NCI-H2171 (cell line): ENCODE results near the gene APPBP2.
"Not testable (repeated sequence)": the region's sequence is repeated elsewhere in the genome, so short reads cannot be mapped to it uniquely, and the experiment has no call there.

ENCODE experiments used
- DNase-seq: peaks from one replicate; lab custom pipeline; 2025; lab: John Stamatoyannopoulos, UW

The APPBP2 gene

GRCh38 chr17:60525685-60526514 is at the start of gene APPBP2:
TSS of gene APPBP2 (minus strand) at chr17:60526242. CDS start at chr17:60525931, 311 bp downstream.
- peak; percentile 87 for DNase-seq

DNA sequence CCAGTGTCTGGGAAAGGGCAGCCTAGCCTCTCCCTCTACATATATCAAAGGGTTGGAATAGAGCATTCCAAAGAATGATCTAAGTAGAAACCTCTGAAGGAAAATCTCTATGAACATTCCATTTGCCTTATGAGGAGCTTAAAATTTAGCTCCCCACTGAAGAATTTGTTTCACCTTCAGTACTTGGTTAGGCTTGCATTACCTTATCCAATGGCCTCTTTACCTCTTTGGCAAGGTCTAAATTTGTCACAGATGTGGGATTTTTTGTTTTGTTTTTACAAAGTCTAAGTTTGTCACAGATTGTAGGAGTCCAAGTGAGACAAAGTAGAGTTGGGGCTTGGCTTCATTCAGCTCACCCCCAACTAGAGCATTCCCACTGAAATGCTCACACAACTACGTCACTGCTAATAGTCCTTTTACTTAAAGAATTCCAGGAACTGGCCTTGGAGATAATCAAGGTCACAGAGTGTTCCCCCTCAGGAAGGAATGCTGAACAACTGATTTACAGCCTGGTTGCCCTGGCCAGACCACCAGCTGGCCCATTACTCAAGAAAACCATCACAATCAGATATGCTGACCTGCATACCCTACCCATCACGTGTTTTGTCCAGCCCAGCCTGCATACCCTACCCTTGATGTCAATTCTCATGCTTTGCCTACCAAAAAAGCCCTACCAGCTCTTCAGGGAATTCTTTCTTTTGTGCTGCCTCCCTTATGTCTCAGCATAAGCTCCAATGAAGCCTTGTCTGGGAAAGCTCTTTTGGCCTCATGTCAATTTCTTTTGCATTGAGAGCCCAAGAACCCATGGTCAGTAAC is 47.4 kb upstream of the APPBP2 start:
- no peak for DNase-seq

GRCh38 chr17:60565233-60565632 is 39.2 kb upstream of the APPBP2 start:
- DNase-seq: no peak

DNA sequence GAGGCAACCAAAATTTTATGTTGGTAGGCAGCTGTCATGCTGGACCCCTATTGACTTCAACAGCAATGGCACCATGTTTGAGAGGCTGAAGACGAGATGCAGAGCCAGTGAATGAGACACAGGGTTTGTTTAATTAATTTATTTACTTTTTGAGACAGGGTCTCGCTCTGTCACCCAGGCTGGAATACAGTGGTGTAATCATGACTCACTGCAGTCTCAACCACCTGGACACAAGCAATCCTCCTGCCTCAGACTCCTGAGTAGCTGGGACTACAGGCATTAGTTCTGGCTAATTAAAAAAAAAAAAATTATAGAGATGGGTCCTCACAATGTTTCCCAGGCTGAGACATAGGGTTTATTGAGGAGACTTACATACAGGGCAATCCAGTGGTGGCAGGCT is 37.7 kb upstream of the APPBP2 start:
- no peak for DNase-seq

DNA sequence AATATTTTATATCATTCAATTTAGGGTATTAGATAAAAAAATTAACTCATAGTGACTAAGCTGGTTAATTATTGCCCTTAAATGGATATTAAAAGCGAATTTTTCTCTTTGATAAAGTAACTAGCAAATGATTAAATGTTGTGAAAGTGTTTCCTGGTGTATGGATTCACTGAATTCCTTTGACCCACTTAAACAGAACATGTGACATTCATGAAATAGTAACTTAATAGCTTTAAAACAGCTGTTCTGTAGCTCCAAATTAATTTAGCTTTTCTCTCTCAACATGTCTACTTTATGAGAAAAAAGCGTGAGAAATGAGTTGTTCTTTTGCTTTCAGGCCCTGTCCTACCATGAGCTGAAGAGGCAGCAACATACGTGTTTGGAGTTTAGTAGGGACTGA is 36.4 kb upstream of the APPBP2 start:
- no peak for DNase-seq

DNA sequence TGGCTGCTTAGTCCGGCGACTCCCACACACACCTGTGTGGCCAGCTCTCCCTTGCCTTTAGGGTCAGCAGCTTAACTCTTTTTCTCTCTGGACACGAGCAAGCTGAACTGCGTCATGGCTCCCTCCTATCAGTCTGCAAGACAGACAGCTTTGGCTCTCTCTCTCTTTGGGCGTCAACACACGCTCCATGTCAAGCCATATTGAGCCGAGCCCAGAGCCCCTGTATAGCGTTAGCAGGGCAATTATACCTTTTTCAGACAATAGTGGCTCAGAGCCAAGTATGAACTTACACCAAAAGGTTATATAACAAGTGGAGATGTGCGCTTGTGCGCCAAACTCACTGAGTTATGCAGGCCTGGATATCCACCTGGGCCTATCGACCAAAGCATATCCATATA is 34.8 kb upstream of the APPBP2 start:
- no peak for DNase-seq

DNA sequence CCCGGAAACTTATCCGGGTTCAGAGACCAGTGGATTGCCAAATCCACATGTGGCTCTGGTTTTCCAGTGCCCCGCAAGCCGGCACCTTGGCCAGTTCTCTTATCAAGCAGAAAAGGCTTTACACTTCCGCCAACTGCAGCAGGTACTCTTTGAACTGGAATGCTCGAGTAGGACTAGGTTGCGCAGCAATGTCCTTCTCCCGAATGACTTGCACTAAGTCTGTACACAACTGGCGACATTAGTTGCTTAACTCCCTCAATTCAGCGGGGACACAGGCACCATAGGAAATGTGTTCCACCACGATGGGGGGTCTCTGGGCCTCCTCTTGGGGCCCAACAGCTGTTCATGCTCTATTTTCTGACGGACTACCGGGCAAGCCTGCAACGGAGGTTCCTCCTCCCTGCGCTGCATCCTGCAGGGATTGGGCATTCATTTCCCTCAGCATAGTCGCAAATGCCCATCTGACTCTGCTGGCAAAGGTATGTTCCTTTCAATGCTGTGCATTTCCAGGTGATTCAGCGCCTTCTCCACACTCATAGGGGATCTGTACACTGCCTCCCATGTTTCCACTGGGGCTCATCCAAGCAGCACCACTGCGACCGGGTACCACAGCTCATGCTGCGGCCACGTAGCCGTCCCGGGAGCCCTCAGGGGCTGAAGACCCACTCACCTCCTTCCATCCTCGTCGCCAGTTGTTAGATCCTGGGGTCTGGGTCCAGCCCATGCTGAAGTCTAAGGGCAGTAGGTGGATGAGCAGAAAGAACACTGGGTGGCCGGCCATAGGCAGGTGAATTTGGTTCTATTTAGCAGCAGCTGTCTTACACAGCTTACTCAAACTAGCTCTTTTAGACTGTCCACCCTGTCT is 34.2 kb upstream of the APPBP2 start:
- no peak for DNase-seq

GRCh38 chr17:60559659-60559994 is 33.6 kb upstream of the APPBP2 start:
- no peak for DNase-seq

- DNase-seq: peak; percentile 48
Observed at GRCh38 chr17:60557805-60558204, 31.8 kb upstream of the APPBP2 start.

- DNase-seq: no peak
Observed at GRCh38 chr17:60555786-60556185, 29.7 kb upstream of the APPBP2 start.

GRCh38 chr17:60554377-60554788 is 28.3 kb upstream of the APPBP2 start:
- no peak for DNase-seq

- not testable (repeated sequence) for DNase-seq
Observed at GRCh38 chr17:60552255-60552654, 26.2 kb upstream of the APPBP2 start.

GRCh38 chr17:60548990-60549389 is 22.9 kb upstream of the APPBP2 start:
- no peak for DNase-seq

GRCh38 chr17:60545465-60546191 is 19.6 kb upstream of the APPBP2 start:
- DNase-seq: no peak

DNA sequence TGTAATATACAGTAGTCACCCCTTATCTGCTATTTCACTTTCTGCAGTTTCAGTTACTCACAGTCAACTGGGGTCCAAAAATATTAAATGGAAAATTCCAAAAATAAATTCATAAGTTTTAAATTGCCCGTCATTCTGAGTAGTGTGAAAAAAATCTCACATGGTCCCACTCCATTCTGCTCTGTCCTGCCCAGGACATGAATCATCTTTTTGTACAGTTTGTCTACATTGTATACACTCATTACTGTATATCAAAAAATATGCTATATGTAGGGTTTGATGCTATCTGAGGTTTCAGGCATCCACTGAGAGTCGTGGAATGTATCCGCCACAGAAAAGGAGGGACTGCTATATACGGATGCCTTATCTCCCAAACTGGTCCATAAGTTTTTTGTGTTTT is 16.0 kb upstream of the APPBP2 start:
- no peak for DNase-seq

- no peak for DNase-seq
Observed at GRCh38 chr17:60540460-60540859, 14.4 kb upstream of the APPBP2 start.

DNA sequence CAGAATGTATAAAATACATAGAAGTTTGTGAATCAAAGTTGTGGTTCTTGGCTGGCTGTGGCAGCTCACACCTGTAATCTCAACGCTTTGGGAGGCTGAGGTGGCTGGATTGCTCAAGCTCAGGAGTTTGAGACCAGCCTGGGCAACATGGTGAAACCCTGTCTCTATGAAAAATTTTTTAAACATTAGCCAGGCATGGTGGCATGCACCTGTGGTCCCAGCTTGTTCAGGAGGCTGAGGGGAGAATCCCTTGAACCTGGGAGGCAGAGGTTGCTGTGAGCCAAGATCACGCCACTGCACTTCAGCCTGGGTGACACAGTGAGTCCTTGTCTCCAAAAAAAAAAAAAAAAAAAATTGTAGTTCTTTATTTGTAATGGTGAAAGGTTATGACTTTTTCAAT is 13.8 kb upstream of the APPBP2 start:
- DNase-seq: no peak

DNA sequence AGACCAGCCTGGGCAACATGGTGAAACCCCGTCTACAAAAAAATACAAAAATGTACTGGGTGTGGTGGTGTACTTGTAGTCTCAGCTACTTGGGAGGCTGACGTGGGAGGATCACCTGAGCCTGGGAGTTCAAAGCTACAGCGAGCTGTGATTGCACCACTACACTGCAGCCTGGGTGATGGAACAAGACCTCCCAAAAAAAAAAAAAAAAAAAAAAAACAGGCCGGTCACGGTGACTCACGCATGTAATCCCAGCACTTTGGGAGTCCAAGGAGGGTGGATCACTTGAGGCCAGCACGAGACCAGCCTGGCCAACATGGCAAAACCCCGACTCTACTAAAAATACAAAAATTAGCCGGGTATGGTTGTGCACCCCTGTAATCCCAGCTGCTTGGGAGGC is 12.7 kb upstream of the APPBP2 start:
- no peak for DNase-seq

- DNase-seq: no peak
Observed at GRCh38 chr17:60535382-60536279, 9.6 kb upstream of the APPBP2 start.

DNA sequence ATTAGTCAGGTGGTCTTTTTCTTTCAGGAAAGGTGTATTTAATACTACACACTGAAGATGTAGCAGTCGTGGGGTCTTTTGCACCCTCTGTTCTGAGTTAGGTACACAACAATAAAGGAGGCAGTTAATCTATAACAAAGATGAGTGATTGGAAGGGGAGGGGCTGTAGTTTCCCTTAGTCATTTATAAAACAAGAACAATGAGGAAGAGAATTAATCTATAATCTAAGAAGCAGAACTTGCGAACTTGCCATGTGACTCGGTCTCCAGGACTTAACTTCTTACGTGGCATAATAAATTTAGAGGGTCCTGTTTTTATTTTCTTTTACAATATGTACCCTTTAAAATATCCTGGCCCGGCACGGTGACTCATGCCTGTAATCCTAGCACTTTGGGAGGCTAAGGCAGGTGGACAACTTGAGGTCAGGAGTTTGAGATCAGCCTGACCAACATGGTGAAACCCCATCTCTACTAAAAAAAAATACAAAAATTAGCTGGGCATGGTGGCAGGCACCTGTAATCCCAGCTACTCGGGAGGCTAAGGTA is 8.6 kb upstream of the APPBP2 start:
- no peak for DNase-seq
